B cell (primary cell): Measurements from ENCODE around the gene RBM20. TPM values are rescaled to one million over a fixed set of nuclear protein-coding genes. Genes with fewer than 3 reads are reported as not detected.

Experiments used
- ATAC-seq: fragments of 200-7000 bp; cut with Tn5 transposase; one replicate; pipeline ENCODE4 v1.10.0; 2021; ENCODE audit warnings: low read depth, mild to moderate bottlenecking, moderate number of reproducible peaks, moderate library complexity
- CTCF ChIA-PET: fragments of 350-600 bp; sonication (Branson Sonifier 250); formaldehyde crosslinking; loops from one replicate; lab custom pipeline; 2021; ENCODE audit warnings: antibody characterized with exemption, inconsistent platforms; lab: Charles Lee
- POLR2A ChIA-PET: fragments of 350-600 bp; sonication (Branson Sonifier 250); formaldehyde crosslinking; loops from one replicate; lab custom pipeline; 2021; ENCODE audit warnings: antibody characterized with exemption; lab: Charles Lee
- DNase-seq: peaks from one replicate; pipeline ENCODE4 v3.0.0; 2013
- H2AFZ ChIP-seq: 2 replicates; pipeline ENCODE4 v1.6.1; 2012; ENCODE audit warnings: mild to moderate bottlenecking, low read depth, low read length; ENCODE audit not compliant: insufficient read depth, poor library complexity, severe bottlenecking
- H3K27ac ChIP-seq, 2 donors: 1 replicate in 1 of 2; 2 replicates in 1 of 2; pipeline ENCODE4 v1.5.1; 2012 to 2013; ENCODE audit warnings: low read length in 2 of 2, mild to moderate bottlenecking in 2 of 2, moderate library complexity in 1 of 2
- H3K27me3 ChIP-seq, 4 experiments: fragments of 200-600 bp in 1 of 4; sonication (generic) in 1 of 4; replicated peaks in 1 of 4; 1 replicate in 2 of 4; 2 replicates in 2 of 4; pipeline versions ENCODE4 v1.6.1 to v1.7.0; 2013 to 2016; ENCODE audit warnings: low read length in 3 of 4, mild to moderate bottlenecking in 2 of 4, mixed read lengths in 1 of 4, moderate library complexity in 1 of 4; ENCODE audit not compliant: insufficient read depth in 4 of 4, control insufficient read depth in 3 of 4; ENCODE audit errors: control extremely low read depth in 1 of 4
- H3K36me3 ChIP-seq, 2 experiments: replicated peaks in 1 of 2; 1 replicate in 1 of 2; 2 replicates in 1 of 2; pipeline versions ENCODE4 v1.6.1 to v1.7.1; 2013; ENCODE audit warnings: low read length in 1 of 2; ENCODE audit not compliant: insufficient read depth in 2 of 2, control insufficient read depth in 1 of 2; ENCODE audit errors: control extremely low read depth in 1 of 2, extremely low read depth in 1 of 2
- H3K4me1 ChIP-seq, 2 donors: fragments of 200-600 bp in 1 of 2; sonication (generic) in 1 of 2; 1 replicate in 1 of 2; 2 replicates in 1 of 2; pipeline versions ENCODE4 v1.5.1 to v1.6.1; 2013 to 2017; ENCODE audit warnings: low read length in 2 of 2; ENCODE audit not compliant: control insufficient read depth in 2 of 2, insufficient read depth in 2 of 2
- H3K4me2 ChIP-seq: replicated peaks from 2 replicates; pipeline ENCODE3; 2012; ENCODE audit warnings: mild to moderate bottlenecking, low read depth, low read length; ENCODE audit not compliant: poor library complexity, severe bottlenecking
- H3K4me3 ChIP-seq, 5 experiments: fragments of 200-600 bp in 1 of 5; sonication (generic) in 1 of 5; 1 replicate in 3 of 5; 2 replicates in 2 of 5; pipeline versions ENCODE4 v1.5.1 to v1.7.0; 2011 to 2016; ENCODE audit warnings: low read length in 4 of 5, mild to moderate bottlenecking in 4 of 5, low read depth in 2 of 5, control low read depth in 1 of 5, moderate library complexity in 1 of 5; ENCODE audit not compliant: insufficient read depth in 1 of 5; ENCODE audit errors: control extremely low read depth in 1 of 5, extremely low read depth in 1 of 5
- H3K79me2 ChIP-seq: fragments of 200-600 bp; sonication (generic); one replicate; pipeline ENCODE4 v1.6.0; 2016; ENCODE audit warnings: low read length; ENCODE audit not compliant: control insufficient read depth, insufficient read depth
- H3K9ac ChIP-seq: fragments of 200-600 bp; sonication (generic); 2 replicates; pipeline ENCODE4 v1.6.1; 2017; ENCODE audit warnings: mild to moderate bottlenecking, low read length, moderate library complexity
- H3K9me3 ChIP-seq, 3 donors: one replicate each; pipeline versions ENCODE4 v1.6.1 to v1.7.1; 2013; ENCODE audit warnings: low read length in 2 of 3; ENCODE audit not compliant: control insufficient read depth in 2 of 3, insufficient read depth in 1 of 3; ENCODE audit errors: control extremely low read depth in 1 of 3
- H4K20me1 ChIP-seq: 2 replicates; pipeline ENCODE4 v1.6.0; 2012; ENCODE audit warnings: mild to moderate bottlenecking, low read length; ENCODE audit not compliant: insufficient read depth, control insufficient read depth, poor library complexity, severe bottlenecking
- H3K27ac Mint-ChIP-seq: one replicate; pipeline ENCODE4 v1.8.0; 2021; ENCODE audit warnings: mixed read lengths
- H3K27me3 Mint-ChIP-seq: one replicate; pipeline ENCODE4 v1.8.0; 2021; ENCODE audit warnings: mixed read lengths
- H3K4me1 Mint-ChIP-seq: one replicate; pipeline ENCODE4 v1.8.0; 2021; ENCODE audit warnings: mixed read lengths
- H3K4me3 Mint-ChIP-seq: one replicate; pipeline ENCODE4 v1.8.0; 2021; ENCODE audit warnings: mixed read lengths
- H3K9me3 Mint-ChIP-seq: one replicate; pipeline ENCODE4 v1.8.0; 2022; ENCODE audit warnings: mixed read lengths; ENCODE audit not compliant: insufficient read depth
- CTCF ChIP-seq: fragments of 200-600 bp; IDR thresholded peaks from one replicate; pipeline ENCODE4 v1.8.0; 2022; ENCODE audit warnings: antibody characterized with exemption, mild to moderate bottlenecking
- EZH2 ChIP-seq: IDR thresholded peaks from 2 replicates; pipeline ENCODE4 v1.6.1; 2012; ENCODE audit warnings: borderline replicate concordance, low read depth, mild to moderate bottlenecking, moderate library complexity, low read length; ENCODE audit not compliant: insufficient read depth, poor library complexity, severe bottlenecking
- WGBS: methylation state at CpG from one replicate; pipeline ENCODE4 v1.1.5; 2013; ENCODE audit warnings: missing lambda C conversion rate; ENCODE audit not compliant: insufficient coverage; 5-methylcytosine and 5-hydroxymethylcytosine counted together
- intact Hi-C: fragments of 100-400 bp; cut with micrococcal nuclease; formaldehyde crosslinking; loops from one replicate; pipeline ENCODE4 v1.10.0; 2022
- polyA plus RNA-seq: library from polyadenylated mRNA; depleted of rRNA; stranded (reverse); fragments of >200 nt; gene quantifications from 2 replicates; pipeline ENCODE4 v1.2.3, GENCODE V29; 2012
- total RNA-seq, 2 donors: library from RNA; stranded (reverse); fragments of 120-200 nt in 1 of 2; gene quantifications; 1 replicate in 1 of 2; 2 replicates in 1 of 2; pipeline versions ENCODE4 v1.2.3 to v1.2.4, GENCODE V29; 2013 to 2022

RBM20 gene
- total and polyA plus RNA-seq, 2 donors (not counting 1 experiment from before 2014, with no cell fraction given): not detected

- POLR2A ChIA-PET: no interaction called here
- Histone ChIP-seq H3K4me2 (no peak overlapping the region), H3K4me3 (no peak overlapping the region), H3K9ac (no peak overlapping the region), H3K27ac (no peak overlapping the region), H3K79me2 (no peaks in the 10 kb centered on the region), H4K20me1 (no peaks in the 10 kb centered on the region), H3K4me1 (no peaks in the 10 kb centered on the region), H3K27me3 (peaks cover 0 to 4% (median 0%) of the 10 kb centered on the region in 4 experiments), H3K9me3 (peaks cover 0 to 5% (median 0%) of the 10 kb centered on the region in 3 donors), H3K36me3 (no peaks in the 10 kb centered on the region), H2AFZ (no peak overlapping the region)
- intact Hi-C loops: no loop called here
- no peaks in the 10 kb centered on the region for H3K4me1 Mint-ChIP-seq
- CTCF ChIA-PET: no interaction called here
- ATAC-seq: no peak
- 77% methylated on average over 3 of the region's 4 CpGs for WGBS
- peaks cover 20% of the 10 kb centered on the region for H3K27me3 Mint-ChIP-seq
- H3K27ac Mint-ChIP-seq: no peak overlapping the region
- peaks cover 7% of the 10 kb centered on the region for H3K9me3 Mint-ChIP-seq
- TF ChIP-seq EZH2 (no peak), CTCF (no peak)
- no peak overlapping the region for H3K4me3 Mint-ChIP-seq
- no peak for DNase-seq
Observed at GRCh38 chr10:110696436-110696835, 52.3 kb downstream of the RBM20 start.

- Mint-ChIP-seq H3K4me3 (no peak overlapping the region), H3K27ac (no peak overlapping the region), H3K27me3 (peaks cover 16% of the 10 kb centered on the region), H3K4me1 (no peaks in the 10 kb centered on the region), H3K9me3 (peaks cover under 1% of the 10 kb centered on the region)
- H4K20me1 ChIP-seq: no peaks in the 10 kb centered on the region
- TF ChIP-seq EZH2: no peak
- no peak for TF ChIP-seq CTCF
- no peak overlapping the region for H3K4me3 ChIP-seq
- no peak for DNase-seq
- H3K4me1 ChIP-seq: no peaks in the 10 kb centered on the region
- no peak for ATAC-seq
- no peaks in the 10 kb centered on the region for H3K36me3 ChIP-seq
- no peak overlapping the region for H3K27ac ChIP-seq
- no peaks in the 10 kb centered on the region for H3K79me2 ChIP-seq
- H3K4me2 ChIP-seq: no peak overlapping the region
- no peaks in the 10 kb centered on the region for H3K9me3 ChIP-seq
- intact Hi-C loops: no loop called here
- peaks cover 0 to 4% (median 0%) of the 10 kb centered on the region in 4 experiments for H3K27me3 ChIP-seq
- ChIA-PET CTCF (no interaction called here), POLR2A (no interaction called here)
- H3K9ac ChIP-seq: no peak overlapping the region
- no peak overlapping the region for H2AFZ ChIP-seq
- 88% methylated on average over 4 of the region's 5 CpGs for WGBS
Observed at GRCh38 chr10:110698340-110698739, 54.2 kb downstream of the RBM20 start.
